ENCODE results near the gene PLA2G4C.

The PLA2G4C gene

DNA sequence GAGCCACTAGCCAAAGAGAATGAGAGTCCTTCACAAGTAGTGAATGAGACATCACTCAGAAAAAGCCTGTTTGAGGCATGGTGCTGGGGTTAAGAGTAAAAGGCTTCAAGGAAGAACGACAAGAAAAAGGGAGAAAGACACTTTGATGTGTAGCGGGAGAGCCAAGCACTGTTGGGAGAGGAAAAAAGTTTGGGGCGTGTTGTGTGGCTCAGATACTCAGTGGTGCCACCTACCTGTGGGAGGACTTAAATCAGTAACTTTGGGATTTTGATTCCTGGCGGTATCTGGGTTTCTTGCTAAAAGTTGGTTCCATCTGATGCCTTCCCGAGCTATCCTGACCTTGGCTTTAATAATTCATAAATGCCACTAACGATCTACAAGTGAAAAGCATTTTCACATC, 103.9 kb downstream of the PLA2G4C start:
- Histone ChIP-seq H2AFZ (ENCODE audit: low read length) (no peak overlapping the region), H3K4me1 (ENCODE audit: low read length) (no peaks in the 10 kb centered on the region), H3K9me2 (replicated peaks; ENCODE audit: insufficient read depth, low read length) (no peaks in the 10 kb centered on the region), H3K9ac (ENCODE audit: low read length) (no peak overlapping the region), H3K4me2 (ENCODE audit: low read depth, low read length) (no peak overlapping the region; the same call in 1 of the 2 replicates), H3K4me3 (ENCODE audit: low read length) (no peak overlapping the region), H3F3A (ENCODE audit: insufficient read depth, low read length) (no peaks in the 10 kb centered on the region), H3K27ac (ENCODE audit: low read length) (no peak overlapping the region), H3K9me3 (replicated peaks; ENCODE audit: insufficient read depth, low read length) (no peaks in the 10 kb centered on the region), H3K79me2 (ENCODE audit: low read length) (no peaks in the 10 kb centered on the region), H3K27me3 (replicated peaks; ENCODE audit: insufficient read depth, low read length) (peaks cover 67% of the 10 kb centered on the region), H4K20me1 (ENCODE audit: insufficient read depth, low read length) (no peaks in the 10 kb centered on the region), H3K36me3 (replicated peaks; ENCODE audit: insufficient read depth, low read length) (no peaks in the 10 kb centered on the region)
- no peak for DNase-seq
- TF ChIP-seq, protein P1, sequence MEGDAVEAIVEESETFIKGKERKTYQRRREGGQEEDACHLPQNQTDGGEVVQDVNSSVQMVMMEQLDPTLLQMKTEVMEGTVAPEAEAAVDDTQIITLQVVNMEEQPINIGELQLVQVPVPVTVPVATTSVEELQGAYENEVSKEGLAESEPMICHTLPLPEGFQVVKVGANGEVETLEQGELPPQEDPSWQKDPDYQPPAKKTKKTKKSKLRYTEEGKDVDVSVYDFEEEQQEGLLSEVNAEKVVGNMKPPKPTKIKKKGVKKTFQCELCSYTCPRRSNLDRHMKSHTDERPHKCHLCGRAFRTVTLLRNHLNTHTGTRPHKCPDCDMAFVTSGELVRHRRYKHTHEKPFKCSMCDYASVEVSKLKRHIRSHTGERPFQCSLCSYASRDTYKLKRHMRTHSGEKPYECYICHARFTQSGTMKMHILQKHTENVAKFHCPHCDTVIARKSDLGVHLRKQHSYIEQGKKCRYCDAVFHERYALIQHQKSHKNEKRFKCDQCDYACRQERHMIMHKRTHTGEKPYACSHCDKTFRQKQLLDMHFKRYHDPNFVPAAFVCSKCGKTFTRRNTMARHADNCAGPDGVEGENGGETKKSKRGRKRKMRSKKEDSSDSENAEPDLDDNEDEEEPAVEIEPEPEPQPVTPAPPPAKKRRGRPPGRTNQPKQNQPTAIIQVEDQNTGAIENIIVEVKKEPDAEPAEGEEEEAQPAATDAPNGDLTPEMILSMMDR (IDR thresholded peaks at IDR 0.05; ENCODE audit: low read length), result peak; percentile 54
- TF ChIP-seq EZH2phosphoT487 (IDR thresholded peaks at IDR 0.05; ENCODE audit: low read length) (no peak), EZH2 (optimal IDR thresholded peaks at IDR 0.05; ENCODE audit: low read depth, low read length) (no peak)

- TF ChIP-seq, protein P1 (IDR thresholded peaks at IDR 0.05; ENCODE audit: low read length), result no peak
- TF ChIP-seq EZH2phosphoT487 (IDR thresholded peaks at IDR 0.05; ENCODE audit: low read length) (no peak), EZH2 (optimal IDR thresholded peaks at IDR 0.05; ENCODE audit: low read depth, low read length) (no peak)
- H3K36me3 ChIP-seq (replicated peaks; ENCODE audit: insufficient read depth, low read length), result no peaks in the 10 kb centered on the region
- H3K9me2 ChIP-seq (replicated peaks; ENCODE audit: insufficient read depth, low read length), result no peaks in the 10 kb centered on the region
- no peak overlapping the region for H3K27ac ChIP-seq (ENCODE audit: low read length)
- peaks cover 78% of the 10 kb centered on the region for H3K27me3 ChIP-seq (replicated peaks; ENCODE audit: insufficient read depth, low read length)
- H3K4me3 ChIP-seq (ENCODE audit: low read length), result no peak overlapping the region
- no peaks in the 10 kb centered on the region for H3K9me3 ChIP-seq (replicated peaks; ENCODE audit: insufficient read depth, low read length)
- no peaks in the 10 kb centered on the region for H3K4me1 ChIP-seq (ENCODE audit: low read length)
- H3K9ac ChIP-seq (ENCODE audit: low read length), result no peak overlapping the region
- H2AFZ ChIP-seq (ENCODE audit: low read length), result no peak overlapping the region
- H3F3A ChIP-seq (ENCODE audit: insufficient read depth, low read length), result no peaks in the 10 kb centered on the region
- no peaks in the 10 kb centered on the region for H3K79me2 ChIP-seq (ENCODE audit: low read length)
- H3K4me2 ChIP-seq (ENCODE audit: low read depth, low read length), result no peak overlapping the region
- no peak for DNase-seq
- no peaks in the 10 kb centered on the region for H4K20me1 ChIP-seq (ENCODE audit: insufficient read depth, low read length)
Measured at GRCh38 chr19:48004236-48004635, 106.4 kb downstream of the PLA2G4C start.

DNA sequence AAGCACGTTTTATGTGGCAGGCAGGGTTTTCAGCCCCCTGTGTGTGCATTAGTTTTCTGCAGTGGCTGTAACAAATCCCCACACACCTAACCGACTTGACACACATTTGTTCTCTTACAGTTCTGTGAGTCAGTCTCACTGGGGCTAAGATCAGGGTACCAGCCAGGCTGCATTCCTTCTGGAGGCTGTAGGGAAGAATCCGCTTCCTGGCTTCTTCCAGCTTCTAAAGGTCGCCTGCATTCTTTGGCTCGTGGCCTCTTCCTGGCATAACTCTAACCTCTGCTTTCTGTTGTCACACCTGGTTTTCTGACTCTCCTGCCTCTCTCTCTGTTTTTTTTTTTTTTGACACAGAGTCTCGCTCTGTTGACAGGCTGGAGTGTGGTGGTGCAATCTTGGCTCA, 109.8 kb downstream of the PLA2G4C start:
- Histone ChIP-seq H3K79me2 (ENCODE audit: low read length) (no peaks in the 10 kb centered on the region), H3K27me3 (replicated peaks; ENCODE audit: insufficient read depth, low read length) (peaks cover 85% of the 10 kb centered on the region), H3K9ac (ENCODE audit: low read length) (no peak overlapping the region), H3K4me1 (ENCODE audit: low read length) (no peaks in the 10 kb centered on the region), H3F3A (ENCODE audit: insufficient read depth, low read length) (no peaks in the 10 kb centered on the region), H3K27ac (ENCODE audit: low read length) (no peak overlapping the region), H4K20me1 (ENCODE audit: insufficient read depth, low read length) (no peaks in the 10 kb centered on the region), H3K9me3 (replicated peaks; ENCODE audit: insufficient read depth, low read length) (no peaks in the 10 kb centered on the region), H3K36me3 (replicated peaks; ENCODE audit: insufficient read depth, low read length) (no peaks in the 10 kb centered on the region), H2AFZ (ENCODE audit: low read length) (no peak overlapping the region), H3K9me2 (replicated peaks; ENCODE audit: insufficient read depth, low read length) (no peaks in the 10 kb centered on the region), H3K4me3 (ENCODE audit: low read length) (no peak overlapping the region), H3K4me2 (ENCODE audit: low read depth, low read length) (no peak overlapping the region)
- DNase-seq, result no peak
- no peak for TF ChIP-seq EZH2 (optimal IDR thresholded peaks at IDR 0.05; ENCODE audit: low read depth, low read length)
- TF ChIP-seq EZH2phosphoT487 (IDR thresholded peaks at IDR 0.05; ENCODE audit: low read length), result no peak
- TF ChIP-seq, protein P1 (IDR thresholded peaks at IDR 0.05; ENCODE audit: low read length), result no peak

Data from MM.1S (cell line).